ENCODE measurements around the gene NOP56.
A peak's percentile ranks its signal among the peaks of the same experiment; 100 is the strongest.

The NOP56 gene, protein sequence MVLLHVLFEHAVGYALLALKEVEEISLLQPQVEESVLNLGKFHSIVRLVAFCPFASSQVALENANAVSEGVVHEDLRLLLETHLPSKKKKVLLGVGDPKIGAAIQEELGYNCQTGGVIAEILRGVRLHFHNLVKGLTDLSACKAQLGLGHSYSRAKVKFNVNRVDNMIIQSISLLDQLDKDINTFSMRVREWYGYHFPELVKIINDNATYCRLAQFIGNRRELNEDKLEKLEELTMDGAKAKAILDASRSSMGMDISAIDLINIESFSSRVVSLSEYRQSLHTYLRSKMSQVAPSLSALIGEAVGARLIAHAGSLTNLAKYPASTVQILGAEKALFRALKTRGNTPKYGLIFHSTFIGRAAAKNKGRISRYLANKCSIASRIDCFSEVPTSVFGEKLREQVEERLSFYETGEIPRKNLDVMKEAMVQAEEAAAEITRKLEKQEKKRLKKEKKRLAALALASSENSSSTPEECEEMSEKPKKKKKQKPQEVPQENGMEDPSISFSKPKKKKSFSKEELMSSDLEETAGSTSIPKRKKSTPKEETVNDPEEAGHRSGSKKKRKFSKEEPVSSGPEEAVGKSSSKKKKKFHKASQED
- 198 to 234 reads per million in 2 donors for total RNA-seq

DNA sequence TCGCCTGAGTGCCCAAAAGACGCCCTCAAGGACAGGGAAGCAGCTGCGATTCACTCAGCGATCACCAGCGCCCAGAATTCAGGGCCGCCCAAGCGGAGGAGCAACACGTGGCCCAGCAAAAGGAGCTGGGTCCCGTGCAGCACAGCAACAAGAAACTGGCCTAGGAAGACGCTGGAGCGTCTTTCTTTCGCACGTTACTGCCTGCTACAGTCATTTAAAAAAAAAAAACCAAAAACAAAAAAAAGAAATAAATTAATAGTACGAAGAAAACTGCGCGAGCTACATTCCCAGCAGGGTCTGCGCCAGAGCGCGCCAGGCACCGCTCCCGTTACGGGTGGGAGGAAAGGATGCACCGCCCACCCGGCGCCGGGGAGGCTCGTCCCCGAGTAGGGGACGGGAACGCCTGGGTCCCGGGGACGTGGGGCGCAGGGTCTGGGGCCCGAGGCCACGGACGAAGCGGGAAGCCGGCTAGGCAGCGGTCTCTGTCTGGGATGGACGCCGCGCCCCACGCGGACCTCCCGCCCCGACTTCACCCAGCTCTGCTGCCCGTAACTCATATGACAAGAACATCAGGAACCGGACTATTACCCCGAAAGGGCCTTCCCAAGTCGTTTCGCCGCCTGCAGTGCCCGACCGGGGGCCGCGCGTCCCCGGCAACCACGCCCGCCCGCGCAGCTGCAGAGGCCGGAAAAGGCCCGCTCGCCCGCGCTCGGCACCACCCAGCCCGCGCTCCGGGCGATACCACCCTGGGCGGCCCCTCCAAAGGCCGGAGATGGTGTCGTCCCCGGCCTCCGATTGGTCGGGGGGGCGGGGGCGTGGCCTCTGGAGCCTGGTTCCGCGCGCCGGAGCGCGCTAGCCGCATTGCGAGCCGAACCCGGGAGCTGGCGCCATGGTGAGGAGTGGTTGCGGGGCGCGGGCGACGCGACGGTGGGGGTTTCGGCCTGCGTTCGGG, at the start of gene NOP56:
Gene NOP56, plus strand, starts transcription at position 861 of the 952 bp plus-strand sequence. Its CDS starts 29 bp downstream, at position 890.
- DNase-seq: peak; percentile 95

DNA sequence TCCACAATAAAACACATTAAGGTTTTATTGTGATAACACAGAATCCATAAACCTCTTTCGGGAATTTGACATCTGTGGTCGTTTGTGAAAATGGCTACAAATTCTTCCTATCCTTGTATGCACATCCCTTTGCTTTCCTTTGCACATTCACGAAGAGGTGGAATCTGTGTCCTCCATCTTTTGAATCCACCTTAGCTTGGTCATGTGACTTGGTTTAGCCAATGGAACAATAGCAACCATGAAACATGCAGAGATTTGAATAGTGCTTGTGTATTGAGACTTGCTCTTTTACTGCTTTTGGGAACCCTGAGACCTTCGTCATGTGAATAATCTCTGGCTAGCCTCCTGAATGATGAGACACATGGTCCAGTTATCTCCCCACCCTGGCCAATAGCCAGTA, 49.7 kb upstream of the NOP56 start:
- DNase-seq: no peak

DNA sequence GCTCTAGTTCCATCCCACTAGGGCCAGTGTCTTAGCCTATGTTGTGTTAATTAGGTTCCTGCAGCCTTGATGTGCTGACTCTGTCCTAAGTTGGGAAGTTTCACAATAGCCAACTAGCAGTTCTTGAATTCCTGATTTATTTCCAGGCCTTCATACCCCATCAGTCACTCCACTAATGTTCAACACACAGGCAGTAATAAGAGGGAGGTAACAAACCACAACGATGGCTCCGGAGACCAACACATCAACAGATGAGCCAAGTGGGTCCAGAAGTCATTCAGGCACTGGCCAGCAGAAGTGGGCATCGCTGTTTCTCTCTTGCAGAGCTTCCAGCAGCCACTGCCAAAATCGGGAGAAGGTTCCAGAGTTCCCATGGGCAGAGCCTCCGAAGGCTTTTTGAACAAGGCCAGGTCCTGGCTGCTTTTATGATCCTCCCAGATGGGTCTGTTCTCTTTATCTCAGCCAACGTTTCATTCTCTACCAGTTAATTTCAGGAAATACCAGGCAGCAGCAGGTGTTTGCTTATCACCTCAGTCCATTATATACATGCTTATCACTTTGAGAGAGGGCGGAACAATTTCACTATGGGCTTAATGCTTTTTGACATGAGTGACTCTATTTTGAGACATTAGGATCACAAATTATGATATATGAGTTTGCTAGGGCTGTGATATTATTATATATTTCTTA, 48.5 kb upstream of the NOP56 start:
- no peak for DNase-seq

DNA sequence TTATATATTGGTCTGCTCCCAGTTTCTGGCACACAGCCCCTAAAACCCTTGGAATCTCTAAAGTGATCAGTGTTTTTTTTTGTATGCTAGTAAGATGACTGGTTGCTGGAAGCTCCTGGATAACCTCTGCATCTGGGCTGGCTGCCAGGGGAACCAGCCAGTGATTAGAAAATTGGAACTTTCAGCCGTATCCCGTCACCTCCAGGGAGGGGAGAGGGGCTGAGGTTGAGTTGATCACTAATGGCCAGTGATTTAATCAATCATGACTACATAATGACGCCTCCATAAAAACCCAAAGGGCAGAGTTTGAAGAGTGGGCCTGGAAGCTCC, 48.0 kb upstream of the NOP56 start:
- no peak for DNase-seq

DNA sequence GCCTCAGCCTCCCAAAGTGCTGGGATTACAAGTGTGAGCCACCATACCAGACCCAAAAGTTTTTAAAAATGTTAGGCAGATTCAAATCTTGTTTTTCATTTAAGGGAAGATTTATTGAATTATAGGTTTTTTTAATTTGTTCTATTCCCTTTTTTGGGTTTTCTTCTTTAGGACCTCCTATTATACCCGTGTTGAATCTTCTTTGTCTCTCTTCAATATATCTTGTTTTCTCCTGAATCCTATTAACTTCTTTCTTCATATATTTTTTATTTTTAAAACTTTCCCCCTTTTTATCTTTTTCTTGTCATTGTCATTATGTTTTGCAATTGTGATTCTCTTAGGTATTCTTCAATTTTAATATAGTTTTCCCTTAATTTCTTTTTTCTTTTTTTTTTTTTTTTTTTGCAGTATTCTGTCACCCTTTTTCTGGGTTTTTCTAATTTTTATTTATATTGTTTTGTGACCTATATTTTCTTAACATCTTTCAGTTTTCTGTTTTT, 45.9 kb upstream of the NOP56 start:
- no peak for DNase-seq

DNA sequence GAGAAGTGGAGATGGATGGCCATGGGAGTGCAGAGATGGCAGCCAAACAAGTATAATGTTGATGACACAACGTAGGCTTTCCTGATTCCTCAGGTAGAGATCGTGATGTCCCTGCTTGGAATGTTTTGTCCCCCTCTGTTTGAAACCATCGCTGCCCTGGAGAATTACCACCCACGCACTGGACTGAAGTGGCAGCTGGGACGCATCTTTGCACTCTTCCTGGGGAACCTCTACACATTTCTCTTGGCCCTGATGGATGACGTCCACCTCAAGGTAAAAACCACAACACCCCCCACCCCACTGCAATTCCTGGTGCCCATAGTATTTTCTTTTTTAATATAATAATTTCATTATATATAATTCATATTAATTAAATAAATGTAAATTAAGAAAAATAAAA, 42.1 kb upstream of the NOP56 start:
- DNase-seq: no peak

DNA sequence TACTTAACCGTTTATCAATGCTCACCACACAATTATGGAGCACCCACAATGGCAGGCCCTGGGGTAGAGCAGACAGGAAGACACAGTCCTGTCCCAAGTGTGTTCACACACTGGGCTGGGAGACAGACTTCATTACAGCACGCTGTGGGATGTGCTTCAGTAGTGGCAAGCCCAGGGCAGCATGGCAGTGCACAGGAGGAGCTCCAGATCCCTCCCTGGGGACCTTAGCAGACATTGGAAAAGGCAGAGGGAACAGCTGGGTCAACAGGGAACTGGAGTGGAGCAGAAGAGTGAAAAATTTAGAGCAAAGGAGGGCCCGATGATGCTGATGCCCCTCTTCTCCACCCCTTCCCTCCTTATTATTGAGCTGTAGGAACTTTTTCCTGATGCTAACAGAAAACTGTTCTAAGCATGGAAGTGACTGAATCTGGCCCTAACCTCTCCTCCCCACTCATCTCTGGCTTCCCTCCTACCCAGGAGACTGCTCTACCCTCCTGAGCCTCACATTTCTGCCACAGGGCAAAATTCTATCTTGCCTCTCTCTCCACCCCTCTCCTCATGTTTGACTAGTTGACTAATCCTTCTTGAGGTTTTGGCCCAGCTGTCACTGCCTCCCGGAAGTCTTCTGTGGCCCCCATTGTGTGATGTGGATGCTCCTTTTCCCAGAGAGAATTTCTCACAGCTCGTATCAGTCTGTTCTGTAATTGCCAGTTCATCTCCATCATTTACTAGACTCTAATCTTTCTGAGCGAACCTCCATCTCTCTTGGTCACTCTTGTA, 41.3 kb upstream of the NOP56 start:
- DNase-seq: no peak

DNA sequence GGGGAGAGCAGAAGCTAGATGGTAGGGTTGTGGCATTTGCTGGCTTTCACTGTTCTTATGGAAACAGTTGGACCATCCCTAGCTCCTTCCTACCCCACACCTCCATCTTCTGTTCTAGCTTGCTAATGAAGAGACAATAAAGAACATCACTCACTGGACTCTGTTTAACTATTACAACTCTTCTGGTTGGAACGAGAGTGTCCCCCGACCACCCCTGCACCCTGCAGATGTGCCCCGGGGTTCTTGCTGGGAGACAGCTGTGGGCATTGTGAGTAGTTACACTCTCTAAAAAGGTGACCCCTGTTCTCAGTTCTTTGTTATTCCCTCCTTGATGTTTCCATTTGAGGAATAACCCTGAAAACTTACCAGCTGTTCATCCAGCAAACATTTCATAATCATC, 40.4 kb upstream of the NOP56 start:
- no peak for DNase-seq

DNA sequence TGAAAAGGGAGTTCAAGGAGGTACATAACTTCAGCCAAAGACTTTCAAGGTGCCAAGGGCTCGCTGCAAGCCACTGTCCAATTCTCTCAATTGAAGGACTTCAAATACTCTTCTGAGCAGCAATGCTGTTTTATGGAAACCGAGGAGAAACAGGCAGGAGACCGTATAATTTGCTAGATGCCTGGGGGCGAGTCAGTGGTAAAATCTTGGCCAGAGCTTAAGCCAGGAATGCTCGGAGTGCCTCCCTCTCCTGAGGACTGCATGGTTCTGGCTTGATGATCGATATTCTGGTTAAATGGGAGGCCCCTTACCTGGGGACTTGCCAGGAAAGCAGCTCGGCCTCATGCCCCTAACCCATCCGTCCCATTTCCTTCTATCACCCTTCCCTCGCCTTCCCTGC, 35.8 kb upstream of the NOP56 start:
- no peak for DNase-seq

DNA sequence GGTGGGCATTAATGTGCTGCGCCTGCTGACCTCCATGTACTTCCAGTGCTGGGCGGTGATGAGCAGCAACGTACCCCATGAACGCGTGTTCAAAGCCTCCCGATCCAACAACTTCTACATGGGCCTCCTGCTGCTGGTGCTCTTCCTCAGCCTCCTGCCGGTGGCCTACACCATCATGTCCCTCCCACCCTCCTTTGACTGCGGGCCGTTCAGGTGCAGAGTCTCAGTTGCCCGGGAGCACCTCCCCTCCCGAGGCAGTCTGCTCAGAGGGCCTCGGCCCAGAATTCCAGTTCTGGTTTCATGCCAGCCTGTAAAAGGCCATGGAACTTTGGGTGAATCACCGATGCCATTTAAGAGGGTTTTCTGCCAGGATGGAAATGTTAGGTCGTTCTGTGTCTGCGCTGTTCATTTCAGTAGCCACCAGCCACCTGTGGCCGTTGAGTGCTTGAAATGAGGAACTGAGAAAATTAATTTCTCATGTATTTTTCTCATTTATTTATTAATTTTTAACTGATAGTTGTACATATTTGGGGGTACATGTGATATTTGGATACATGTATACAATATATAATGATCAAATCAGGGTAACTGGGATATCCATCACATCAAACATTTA, 35.2 kb upstream of the NOP56 start:
- DNase-seq: no peak

DNA sequence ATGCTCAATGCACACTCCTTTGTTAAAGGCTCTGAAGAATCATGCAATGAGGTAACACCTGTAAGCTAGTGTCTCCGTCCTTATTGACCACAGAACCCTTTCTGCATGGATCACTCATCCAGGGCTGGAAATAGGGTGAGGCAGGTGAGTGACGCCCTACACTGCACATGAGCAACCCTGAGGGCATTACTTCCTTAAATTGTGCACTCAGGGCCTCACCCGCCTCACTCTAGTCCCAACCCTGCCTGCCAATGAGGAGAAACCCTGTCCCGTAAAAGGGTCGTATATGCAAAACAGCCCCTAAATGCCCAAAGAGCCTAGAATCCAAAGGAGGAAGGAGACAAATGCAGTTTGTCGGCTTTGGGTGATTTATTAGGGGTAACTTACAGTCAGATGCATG, 33.6 kb upstream of the NOP56 start:
- no peak for DNase-seq

DNA sequence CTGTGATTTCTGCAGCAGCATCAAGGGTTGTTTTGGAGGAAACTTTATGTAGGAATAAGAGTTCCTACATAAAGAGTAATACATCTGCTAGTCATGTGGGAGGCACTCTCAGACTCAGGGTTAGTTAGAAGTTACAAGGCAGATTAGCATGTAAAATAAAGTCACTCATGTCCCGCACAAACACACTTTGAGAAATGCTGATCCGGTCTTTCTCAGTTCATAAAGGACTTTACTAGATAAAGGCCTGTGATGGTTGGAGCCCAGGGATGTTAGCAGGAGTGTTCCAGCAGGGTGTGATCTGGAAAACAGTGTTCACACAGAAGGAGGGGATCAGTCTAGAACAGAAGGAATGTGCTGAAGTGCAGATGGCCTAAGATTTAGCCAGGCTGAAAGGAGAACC, 33.1 kb upstream of the NOP56 start:
- no peak for DNase-seq

DNA sequence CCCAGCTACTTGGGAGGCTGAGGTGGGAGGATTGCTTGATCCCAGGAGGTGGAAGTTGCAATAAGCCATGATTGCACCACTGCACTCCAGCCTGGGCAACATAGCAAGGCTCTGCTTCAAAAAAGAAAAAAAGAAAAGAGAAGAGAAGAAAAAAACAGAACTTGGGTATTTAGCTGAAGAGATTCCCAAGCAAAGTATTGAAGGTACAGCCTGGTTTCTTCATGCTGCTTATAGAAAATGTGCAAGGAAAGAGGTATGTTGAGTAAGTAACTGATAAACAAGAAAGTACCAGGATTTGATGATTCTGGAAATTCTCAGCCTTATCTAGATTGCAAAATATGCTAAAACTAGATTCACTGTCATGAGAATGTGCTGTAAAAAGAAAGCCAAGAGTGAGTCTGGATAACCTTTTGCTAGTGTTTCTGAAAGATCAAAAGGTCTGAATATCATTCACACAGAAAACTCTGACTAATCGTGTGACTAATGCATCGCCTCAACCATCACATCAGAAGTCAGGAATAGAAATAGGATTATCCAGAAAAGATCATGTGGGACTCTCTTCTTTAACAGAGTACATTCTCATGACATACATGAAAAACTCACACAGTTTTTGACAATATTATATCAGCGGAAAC, 32.4 kb upstream of the NOP56 start:
- DNase-seq: no peak

DNA sequence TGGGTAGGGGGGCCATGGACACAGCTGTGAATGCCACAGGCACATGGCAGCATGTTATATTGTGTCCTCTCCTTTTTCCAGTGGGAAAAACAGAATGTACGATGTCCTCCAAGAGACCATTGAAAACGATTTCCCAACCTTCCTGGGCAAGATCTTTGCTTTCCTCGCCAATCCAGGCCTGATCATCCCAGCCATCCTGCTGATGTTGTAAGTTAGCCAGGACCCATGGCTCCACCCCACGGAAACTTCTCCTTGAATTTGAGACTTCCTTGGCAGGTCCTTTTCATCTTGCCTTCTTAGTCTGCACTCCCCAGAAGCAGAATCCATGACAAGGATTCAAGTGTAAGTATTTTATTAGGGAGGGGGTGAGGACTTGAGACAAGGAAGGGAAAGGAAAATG, 28.2 kb upstream of the NOP56 start:
- no peak for DNase-seq

DNA sequence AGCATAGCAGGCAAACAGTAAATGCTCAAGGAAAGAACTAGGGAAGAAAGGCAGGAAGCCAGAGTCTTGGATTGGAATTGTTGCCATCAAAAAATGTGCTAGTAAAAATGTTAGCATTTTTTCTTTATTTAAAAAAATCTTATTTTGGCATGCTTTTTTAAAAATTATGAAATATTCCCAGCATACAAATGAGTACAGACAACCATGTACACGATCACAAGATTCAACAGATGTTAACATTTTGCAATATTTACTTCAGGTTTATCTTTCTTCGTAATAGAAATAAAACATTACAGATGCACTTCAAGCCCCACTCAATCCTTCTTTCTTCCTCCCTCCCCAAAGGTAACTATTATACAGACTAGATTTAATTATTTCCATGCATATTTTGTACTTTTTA, 27.4 kb upstream of the NOP56 start:
- DNase-seq: no peak

DNA sequence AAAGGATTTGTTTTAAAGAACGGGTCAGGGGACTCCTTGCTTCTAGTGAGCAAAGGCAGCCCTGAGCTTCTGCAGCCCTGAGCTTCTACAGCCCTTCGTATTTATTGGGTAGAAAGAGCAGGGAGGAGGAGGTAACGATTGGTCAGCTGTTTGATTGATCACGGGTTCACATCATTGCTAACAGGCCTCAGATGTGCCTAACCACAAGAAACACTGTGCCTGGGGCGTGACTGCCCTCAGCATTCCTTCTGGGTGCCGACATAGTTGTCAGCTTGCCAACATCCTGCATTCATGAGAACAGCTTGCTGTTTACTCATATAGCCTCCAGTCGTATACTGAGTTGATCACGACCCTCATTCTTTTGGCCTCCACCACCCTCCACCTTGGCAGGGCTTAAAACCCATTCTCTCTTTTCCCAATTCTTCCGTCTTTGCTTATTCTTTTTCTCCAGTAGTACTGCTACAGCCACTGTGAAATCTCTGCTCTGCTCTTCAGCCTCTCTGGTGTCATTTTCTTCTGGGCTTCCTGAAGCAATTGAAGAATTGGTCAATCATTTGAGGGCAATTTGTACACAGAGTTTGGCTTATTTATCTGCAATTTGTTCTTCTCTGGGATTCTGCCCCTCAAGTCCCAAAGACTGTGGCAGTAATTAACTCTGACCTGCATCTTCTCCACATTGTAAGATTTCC, 25.4 kb upstream of the NOP56 start:
- no peak for DNase-seq

DNA sequence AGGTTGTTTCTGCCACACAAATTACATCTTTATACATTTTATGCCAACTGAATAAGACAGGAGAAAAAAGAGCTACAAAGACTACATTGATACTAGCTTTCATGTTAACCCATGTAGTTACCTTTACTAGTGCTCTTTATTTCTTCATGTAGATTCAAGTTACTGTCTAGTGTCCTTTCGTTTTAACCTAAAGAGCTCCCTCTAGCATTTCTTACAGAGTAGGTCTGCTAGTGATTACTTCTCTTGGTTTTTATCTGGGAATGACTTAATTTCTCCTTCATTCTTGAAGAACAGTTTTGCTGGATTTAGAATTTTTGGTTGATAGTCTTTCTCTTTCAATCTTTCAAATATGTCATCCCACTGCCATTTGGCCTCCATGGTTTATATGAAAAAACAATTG, 21.2 kb upstream of the NOP56 start:
- no peak for DNase-seq

DNA sequence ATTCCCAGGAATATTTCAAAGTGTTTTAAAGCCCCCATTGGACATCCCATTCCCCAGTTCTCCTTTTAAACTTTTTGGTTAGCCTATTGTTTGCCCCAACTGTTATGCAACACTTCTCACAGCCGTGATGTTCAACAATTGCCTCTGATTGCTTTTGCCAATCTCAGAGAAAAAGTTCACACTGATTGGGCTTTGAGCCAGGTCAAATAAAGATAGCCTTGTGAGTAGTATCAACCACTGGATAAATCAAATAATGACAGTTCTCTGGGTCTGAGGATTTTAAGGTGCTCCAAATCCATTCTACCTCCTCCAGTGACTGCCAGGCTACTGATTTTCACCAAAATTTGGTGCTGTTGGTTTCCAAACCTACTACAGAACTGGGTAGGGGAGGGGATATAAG, 19.1 kb upstream of the NOP56 start:
- DNase-seq: no peak

DNA sequence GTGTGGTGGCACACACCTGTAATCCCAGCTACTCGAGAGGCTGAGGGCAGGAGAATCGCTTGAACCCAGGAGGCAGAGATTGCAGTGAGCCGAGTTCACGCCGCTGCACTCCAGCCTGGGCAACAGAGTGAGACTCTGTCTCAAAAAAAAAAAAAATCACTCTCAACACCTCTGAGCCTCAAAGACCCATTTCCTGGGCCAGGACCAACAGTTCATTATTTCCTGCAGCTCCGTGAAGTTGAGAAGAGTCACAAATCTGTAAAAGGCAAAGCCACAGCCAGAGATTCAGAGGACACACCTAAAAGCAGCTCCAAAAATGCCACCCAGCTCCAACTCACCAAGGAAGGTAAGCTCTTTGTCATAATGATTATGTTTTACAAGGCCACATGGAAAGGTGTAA, 15.2 kb upstream of the NOP56 start:
- no peak for DNase-seq

DNA sequence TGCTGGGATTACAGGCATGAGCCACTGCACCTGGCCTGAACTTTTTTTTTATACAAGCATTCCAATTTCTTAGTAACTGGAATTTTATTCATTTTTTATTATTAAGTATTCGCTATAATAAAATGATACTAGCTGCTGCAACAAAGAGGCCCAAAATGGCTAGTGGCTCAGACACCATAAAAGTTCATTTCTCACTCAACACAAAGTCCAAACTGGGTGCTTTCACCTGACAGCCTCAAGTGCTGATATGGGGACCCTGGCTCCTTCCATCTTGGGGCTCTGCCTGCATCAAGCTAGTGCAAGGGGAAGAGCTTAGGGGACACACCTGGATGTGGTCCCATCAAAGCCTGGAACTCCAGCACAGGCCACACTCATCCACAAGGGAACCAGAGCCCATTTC, 12.2 kb upstream of the NOP56 start:
- DNase-seq: no peak
